ENCODE results near the gene BBLN.

BBLN gene

GRCh38 chr9:128142596-128142995 lies 17.5 kb upstream of the BBLN start:
- no peaks in the 10 kb centered on the region for H3K36me3 ChIP-seq
- H3K4me3 ChIP-seq = no peak overlapping the region
- intact Hi-C loops (cut with DNase I; ENCODE audit: low total_unique reads) = no loop called here
- peaks cover 0 to 2% of the 10 kb centered on the region in 2 donors for H3K27me3 ChIP-seq
- TF ChIP-seq, protein P1, sequence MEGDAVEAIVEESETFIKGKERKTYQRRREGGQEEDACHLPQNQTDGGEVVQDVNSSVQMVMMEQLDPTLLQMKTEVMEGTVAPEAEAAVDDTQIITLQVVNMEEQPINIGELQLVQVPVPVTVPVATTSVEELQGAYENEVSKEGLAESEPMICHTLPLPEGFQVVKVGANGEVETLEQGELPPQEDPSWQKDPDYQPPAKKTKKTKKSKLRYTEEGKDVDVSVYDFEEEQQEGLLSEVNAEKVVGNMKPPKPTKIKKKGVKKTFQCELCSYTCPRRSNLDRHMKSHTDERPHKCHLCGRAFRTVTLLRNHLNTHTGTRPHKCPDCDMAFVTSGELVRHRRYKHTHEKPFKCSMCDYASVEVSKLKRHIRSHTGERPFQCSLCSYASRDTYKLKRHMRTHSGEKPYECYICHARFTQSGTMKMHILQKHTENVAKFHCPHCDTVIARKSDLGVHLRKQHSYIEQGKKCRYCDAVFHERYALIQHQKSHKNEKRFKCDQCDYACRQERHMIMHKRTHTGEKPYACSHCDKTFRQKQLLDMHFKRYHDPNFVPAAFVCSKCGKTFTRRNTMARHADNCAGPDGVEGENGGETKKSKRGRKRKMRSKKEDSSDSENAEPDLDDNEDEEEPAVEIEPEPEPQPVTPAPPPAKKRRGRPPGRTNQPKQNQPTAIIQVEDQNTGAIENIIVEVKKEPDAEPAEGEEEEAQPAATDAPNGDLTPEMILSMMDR (IDR thresholded peaks at IDR 0.05) = no peak
- H3K9me3 ChIP-seq = no peaks in the 10 kb centered on the region
- DNase-seq = no peak
- H3K4me1 ChIP-seq = no peaks in the 10 kb centered on the region
- no peak overlapping the region for H3K27ac ChIP-seq

GRCh38 chr9:128143525-128144238 lies 16.4 kb upstream of the BBLN start:
- H3K9me3 ChIP-seq = no peaks in the 10 kb centered on the region
- intact Hi-C loops (cut with DNase I; ENCODE audit: low total_unique reads) = no loop called here
- H3K4me1 ChIP-seq = peaks cover 0 to 5% (median 0%) of the 10 kb centered on the region in 4 donors
- no peak for DNase-seq
- no peaks in the 10 kb centered on the region for H3K27me3 ChIP-seq
- TF ChIP-seq, protein P1 (IDR thresholded peaks at IDR 0.05) = no peak
- no peak overlapping the region for H3K4me3 ChIP-seq
- no peaks in the 10 kb centered on the region for H3K36me3 ChIP-seq
- no peak overlapping the region for H3K27ac ChIP-seq

DNA sequence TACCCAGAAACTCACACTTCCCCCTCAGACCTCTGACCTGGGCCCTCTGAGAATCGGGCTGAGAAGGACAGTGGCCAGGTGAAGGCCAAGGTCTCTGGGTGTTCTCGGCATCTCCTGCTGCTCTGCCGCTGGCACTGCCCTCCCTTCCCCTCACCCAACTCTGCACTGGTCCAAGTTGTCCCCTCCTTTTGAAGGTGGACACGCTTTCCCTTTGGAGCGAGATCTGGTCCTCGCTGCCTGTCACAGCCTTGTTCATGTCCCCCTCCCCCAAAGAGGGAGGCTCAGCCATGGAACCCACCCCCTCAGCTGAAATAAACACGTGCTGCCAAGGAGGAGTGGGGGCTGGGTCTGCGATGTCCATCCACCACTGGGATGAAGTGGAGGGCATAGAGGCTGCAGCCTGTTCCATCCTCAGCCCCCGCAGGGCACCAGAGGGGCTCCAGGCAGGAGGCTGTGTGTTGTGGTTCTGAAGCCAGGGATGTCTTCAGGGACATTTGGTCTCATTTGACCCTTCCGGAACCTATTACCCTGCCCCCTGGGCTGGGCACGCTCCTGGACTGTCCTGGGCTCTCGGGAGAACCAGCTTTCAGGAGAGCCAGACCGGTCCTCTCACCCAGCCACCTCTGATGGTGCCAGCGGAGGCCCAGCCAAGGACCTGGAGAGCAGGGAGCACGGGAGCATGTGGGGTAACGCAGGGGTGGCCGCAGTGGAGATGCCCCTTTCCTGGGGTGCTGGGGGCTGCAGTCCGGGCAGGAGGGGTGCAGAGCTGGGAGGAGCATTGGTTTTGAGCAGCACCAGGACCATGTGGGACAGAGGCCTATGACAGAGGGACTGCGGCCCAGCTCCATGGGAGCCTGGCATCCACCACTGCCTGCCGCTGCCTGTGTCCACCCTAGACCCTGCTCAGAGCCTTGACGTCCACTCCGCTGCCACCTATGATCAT lies 15.6 kb upstream of the BBLN start:
- intact Hi-C loops (cut with DNase I; ENCODE audit: low total_unique reads) = no loop called here
- Histone ChIP-seq H3K4me1 (peaks cover 0 to 11% (median 0%) of the 10 kb centered on the region in 4 donors), H3K4me3 (no peak overlapping the region), H3K36me3 (no peaks in the 10 kb centered on the region), H3K27me3 (no peaks in the 10 kb centered on the region), H3K9me3 (no peaks in the 10 kb centered on the region), H3K27ac (no peak overlapping the region)
- TF ChIP-seq, protein P1 (IDR thresholded peaks at IDR 0.05) = no peak
- no peak for DNase-seq

- Histone ChIP-seq H3K27me3 (no peaks in the 10 kb centered on the region), H3K4me1 (peaks cover 0 to 12% (median 0%) of the 10 kb centered on the region in 4 donors), H3K27ac (no peak overlapping the region), H3K4me3 (no peak overlapping the region), H3K36me3 (no peaks in the 10 kb centered on the region), H3K9me3 (no peaks in the 10 kb centered on the region)
- TF ChIP-seq, protein P1 (IDR thresholded peaks at IDR 0.05) = no peak
- DNase-seq = no peak
- intact Hi-C loops (cut with DNase I; ENCODE audit: low total_unique reads) = no loop called here
Observed at GRCh38 chr9:128145536-128145935, 14.5 kb upstream of the BBLN start.

DNA sequence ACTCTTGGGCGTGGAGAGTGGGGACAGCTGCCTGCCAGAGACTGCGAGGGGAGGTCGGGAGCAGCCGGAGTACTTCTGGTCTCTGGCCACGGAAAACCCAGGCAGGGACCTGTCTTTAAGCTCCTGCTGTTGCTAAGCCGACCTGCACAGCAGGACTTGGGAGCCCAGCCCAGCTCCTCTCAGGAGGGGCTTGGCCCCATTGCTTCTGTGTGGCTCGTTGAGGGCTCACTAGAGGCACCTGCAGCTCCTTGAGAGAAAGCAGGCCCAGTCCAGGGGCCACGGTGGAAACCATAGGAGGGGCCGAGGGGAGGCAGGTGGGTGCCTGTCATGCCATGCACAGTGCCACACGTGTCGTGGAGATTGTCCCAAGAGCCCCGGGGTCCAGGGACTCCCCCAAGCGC lies 14.1 kb upstream of the BBLN start:
- Histone ChIP-seq H3K36me3 (no peaks in the 10 kb centered on the region), H3K9me3 (no peaks in the 10 kb centered on the region), H3K4me3 (no peak overlapping the region), H3K27me3 (no peaks in the 10 kb centered on the region), H3K4me1 (peaks cover 0 to 12% (median 0%) of the 10 kb centered on the region in 4 donors), H3K27ac (no peak overlapping the region)
- TF ChIP-seq, protein P1 (IDR thresholded peaks at IDR 0.05) = no peak
- no peak for DNase-seq
- intact Hi-C loops (cut with DNase I; ENCODE audit: low total_unique reads) = no loop called here

Data from tibial artery (tissue), 4 donors.